ENCODE measurements around the gene GTF2IRD1.
"Not testable (repeated sequence)": the region's sequence is repeated elsewhere in the genome, so short reads cannot be mapped to it uniquely, and the experiment has no call there.

The GTF2IRD1 gene

GRCh38 chr7:74409571-74409970 is 44.1 kb upstream of the GTF2IRD1 start:
- TF ChIP-seq, protein P1, sequence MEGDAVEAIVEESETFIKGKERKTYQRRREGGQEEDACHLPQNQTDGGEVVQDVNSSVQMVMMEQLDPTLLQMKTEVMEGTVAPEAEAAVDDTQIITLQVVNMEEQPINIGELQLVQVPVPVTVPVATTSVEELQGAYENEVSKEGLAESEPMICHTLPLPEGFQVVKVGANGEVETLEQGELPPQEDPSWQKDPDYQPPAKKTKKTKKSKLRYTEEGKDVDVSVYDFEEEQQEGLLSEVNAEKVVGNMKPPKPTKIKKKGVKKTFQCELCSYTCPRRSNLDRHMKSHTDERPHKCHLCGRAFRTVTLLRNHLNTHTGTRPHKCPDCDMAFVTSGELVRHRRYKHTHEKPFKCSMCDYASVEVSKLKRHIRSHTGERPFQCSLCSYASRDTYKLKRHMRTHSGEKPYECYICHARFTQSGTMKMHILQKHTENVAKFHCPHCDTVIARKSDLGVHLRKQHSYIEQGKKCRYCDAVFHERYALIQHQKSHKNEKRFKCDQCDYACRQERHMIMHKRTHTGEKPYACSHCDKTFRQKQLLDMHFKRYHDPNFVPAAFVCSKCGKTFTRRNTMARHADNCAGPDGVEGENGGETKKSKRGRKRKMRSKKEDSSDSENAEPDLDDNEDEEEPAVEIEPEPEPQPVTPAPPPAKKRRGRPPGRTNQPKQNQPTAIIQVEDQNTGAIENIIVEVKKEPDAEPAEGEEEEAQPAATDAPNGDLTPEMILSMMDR (IDR thresholded peaks at IDR 0.05; ENCODE audit: insufficient read depth, low read depth, low read length, missing control alignments), result no peak
- DNase-seq (ENCODE audit: low read depth), result no peak
- H3K4me3 ChIP-seq (ENCODE audit: low read length), result no peak overlapping the region

- H3K4me3 ChIP-seq (ENCODE audit: low read length), result no peak overlapping the region
- no peak for DNase-seq (ENCODE audit: low read depth)
- TF ChIP-seq, protein P1 (IDR thresholded peaks at IDR 0.05; ENCODE audit: insufficient read depth, low read depth, low read length, missing control alignments), result no peak
Measured at GRCh38 chr7:74410772-74411171, 42.9 kb upstream of the GTF2IRD1 start.

DNA sequence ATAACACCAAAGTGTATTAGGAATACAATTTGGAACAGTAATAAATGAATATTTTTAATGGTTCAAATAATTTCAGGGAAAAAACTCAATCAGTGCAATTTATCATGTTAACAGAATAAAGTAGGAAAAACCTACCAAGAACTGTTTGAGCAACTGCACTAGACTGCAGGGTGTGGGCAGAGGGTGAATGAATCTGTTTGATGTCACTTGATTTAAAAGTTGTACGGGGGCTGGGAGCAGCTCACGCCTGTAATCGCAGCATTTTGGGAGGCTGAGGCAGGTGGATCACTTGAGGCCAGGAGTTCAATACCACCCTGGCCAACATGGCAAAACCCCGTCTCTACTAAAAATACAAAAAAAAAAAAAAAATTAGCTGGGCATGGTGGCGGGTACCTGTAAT is 42.1 kb upstream of the GTF2IRD1 start:
- H3K4me3 ChIP-seq (ENCODE audit: low read length); DNase-seq (ENCODE audit: low read depth): not testable (repeated sequence)

DNA sequence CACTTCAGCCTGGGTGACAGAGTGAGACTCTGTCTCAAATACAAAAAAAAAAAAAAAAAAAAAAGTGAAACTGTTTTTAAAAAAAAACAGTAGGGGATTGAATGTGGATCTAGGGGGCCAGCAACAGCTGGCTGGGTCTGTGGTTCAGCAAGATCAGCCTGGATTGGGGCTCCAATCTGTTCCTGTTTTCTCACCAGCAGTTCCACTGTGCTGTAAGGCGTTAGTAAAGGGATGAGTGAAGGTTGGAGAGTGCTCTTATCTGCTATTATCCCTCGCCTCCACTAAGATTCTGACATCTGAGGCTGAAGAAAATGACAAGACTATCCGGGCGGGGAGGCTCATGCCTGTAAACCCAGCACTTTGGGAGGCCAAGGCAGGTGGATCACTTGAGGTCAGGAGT is 41.6 kb upstream of the GTF2IRD1 start:
- DNase-seq (ENCODE audit: low read depth), result no peak
- H3K4me3 ChIP-seq (ENCODE audit: low read length), result no peak overlapping the region
- TF ChIP-seq, protein P1 (IDR thresholded peaks at IDR 0.05; ENCODE audit: insufficient read depth, low read depth, low read length, missing control alignments), result no peak

DNA sequence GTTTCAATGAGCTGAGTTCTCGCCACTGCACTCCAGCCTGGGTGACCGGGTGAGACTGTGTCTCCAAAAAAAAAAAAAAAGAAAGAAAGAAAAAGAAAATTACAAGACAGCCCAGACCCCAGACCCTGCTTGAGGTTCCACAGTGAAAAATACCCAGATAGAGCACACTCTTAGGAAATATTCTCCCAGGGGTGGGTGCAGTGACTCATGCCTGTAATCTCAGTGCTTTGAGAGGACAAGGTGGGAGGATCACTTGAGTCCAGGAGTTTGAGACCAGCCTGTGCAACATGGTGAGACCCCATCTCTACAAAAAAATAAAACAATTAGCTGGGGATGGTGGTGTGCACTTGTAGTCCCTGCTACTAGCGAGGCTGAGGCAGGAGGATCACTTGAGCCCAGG is 41.1 kb upstream of the GTF2IRD1 start:
- peak; percentile 27 for DNase-seq (ENCODE audit: low read depth)
- no peak overlapping the region for H3K4me3 ChIP-seq (ENCODE audit: low read length)
- TF ChIP-seq, protein P1 (IDR thresholded peaks at IDR 0.05; ENCODE audit: insufficient read depth, low read depth, low read length, missing control alignments), result no peak

GRCh38 chr7:74414595-74415333 is 38.9 kb upstream of the GTF2IRD1 start:
- not testable (repeated sequence) for H3K4me3 ChIP-seq (ENCODE audit: low read length); DNase-seq (ENCODE audit: low read depth)

DNA sequence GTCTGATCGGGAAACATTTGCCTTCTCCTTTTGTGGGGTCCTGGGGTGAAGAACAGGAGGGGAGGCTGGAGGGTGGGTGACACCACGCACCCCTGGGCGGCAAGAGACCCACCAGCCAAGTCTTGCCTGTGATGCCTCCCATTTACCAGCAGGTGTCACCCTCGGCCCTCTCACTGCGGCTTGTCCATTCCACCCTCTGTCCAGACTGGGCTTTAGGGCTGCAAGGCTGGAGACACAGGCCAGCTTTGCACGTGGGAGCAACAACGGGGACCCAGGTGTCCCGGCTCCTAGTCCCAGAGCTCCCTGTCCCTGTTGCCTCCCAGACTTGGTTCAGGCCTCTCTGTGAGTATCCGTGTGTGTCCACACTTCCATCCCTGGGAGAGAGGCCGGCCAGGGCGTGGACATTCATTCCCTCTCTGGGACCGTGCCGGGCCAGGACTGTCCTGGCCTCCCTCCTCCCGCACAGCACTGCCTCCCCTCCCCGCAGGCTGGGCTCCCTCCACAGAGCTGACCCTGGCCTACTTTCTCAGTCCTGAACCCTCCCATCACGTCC is 36.2 kb upstream of the GTF2IRD1 start:
- no peak overlapping the region for H3K4me3 ChIP-seq (ENCODE audit: low read length)
- TF ChIP-seq, protein P1 (IDR thresholded peaks at IDR 0.05; ENCODE audit: insufficient read depth, low read depth, low read length, missing control alignments), result peak; percentile 98
- DNase-seq (ENCODE audit: low read depth), result peak; percentile 58

DNA sequence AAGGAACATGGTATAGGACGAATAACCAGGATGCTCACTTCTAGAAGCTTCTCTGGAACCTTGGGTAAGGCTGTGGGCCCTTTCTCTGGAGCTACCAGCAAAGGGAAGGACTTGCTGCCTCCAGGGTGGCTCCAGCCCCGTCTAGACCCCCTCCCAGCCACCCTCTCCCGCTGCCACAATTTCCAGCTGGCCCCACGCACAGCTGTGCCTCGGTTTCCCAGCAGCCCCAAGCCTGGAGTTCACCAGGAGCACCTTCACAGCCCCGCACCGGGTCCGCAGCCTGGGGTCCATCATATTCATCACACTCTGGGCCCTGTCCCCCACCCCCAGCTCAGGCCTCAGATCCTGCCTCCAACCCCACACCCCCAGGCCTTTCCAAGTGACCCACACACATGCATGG is 35.6 kb upstream of the GTF2IRD1 start:
- TF ChIP-seq, protein P1 (IDR thresholded peaks at IDR 0.05; ENCODE audit: insufficient read depth, low read depth, low read length, missing control alignments), result no peak
- no peak overlapping the region for H3K4me3 ChIP-seq (ENCODE audit: low read length)
- DNase-seq (ENCODE audit: low read depth), result no peak

Measured in epithelial cell of esophagus (primary cell).